Measurements from ENCODE around the gene THSD7B. TPM values are rescaled to one million over a fixed set of nuclear protein-coding genes. Genes with fewer than 3 reads are reported as not detected.

THSD7B gene
- total and polyA plus RNA-seq, 10 of the 15 experiments (the other 5 are each of a cell fraction or from before 2014, with no cell fraction given): 0.03 to 0.56 (median 0.28) TPM

DNA sequence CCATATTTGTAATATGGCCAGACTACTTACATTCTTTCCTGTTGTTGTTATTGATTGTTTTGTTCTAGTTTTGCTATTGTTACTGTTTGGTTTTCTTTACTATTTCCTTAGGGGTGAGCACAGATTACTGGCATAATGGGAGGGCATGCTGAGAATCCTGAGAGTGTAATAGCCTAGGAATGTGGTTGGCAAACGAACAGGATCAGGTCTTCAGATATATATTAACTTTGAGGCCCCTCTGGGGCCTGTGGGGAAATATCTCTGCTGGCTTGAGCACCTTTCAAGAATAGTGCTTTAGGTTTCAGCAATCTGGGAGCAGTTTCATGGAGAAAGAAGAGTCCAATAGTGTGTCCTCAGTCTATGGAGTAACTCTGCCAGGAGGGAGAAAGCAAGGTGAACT, 144.4 kb downstream of the THSD7B start:
- in situ Hi-C loops (cut with MboI) (no loop called here), intact Hi-C loops (cut with micrococcal nuclease; ENCODE audit: unreplicated experiment) (no loop called here)
- Histone ChIP-seq H3K4me2 (ENCODE audit: control insufficient read depth, insufficient read depth) (no peak overlapping the region), H3K4me3 (no peak overlapping the region), H3K27ac (ENCODE audit: control insufficient read depth, insufficient read depth) (no peak overlapping the region), H3K4me1 (ENCODE audit: control insufficient read depth, insufficient read depth, low read length) (no peaks in the 10 kb centered on the region), H2AFZ (ENCODE audit: control insufficient read depth, low read depth, low read length) (no peak overlapping the region), H3K27me3 (replicated peaks in 1 of 2; ENCODE audit: control insufficient read depth in 2 of 2, insufficient read depth in 2 of 2, low read length in 1 of 2) (no peaks in the 10 kb centered on the region), H3K79me2 (ENCODE audit: control insufficient read depth, insufficient read depth, low read length) (no peaks in the 10 kb centered on the region), H3K9me3 (replicated peaks; ENCODE audit: control insufficient read depth, insufficient read depth, low read length) (no peaks in the 10 kb centered on the region), H4K20me1 (ENCODE audit: control insufficient read depth, insufficient read depth) (no peaks in the 10 kb centered on the region), H3K36me3 (ENCODE audit: control insufficient read depth in 2 of 2, insufficient read depth in 2 of 2, low read length in 1 of 2) (no peaks in the 10 kb centered on the region), H3K9ac (ENCODE audit: control insufficient read depth, insufficient read depth, low read length) (no peak overlapping the region)
- ChIA-PET CTCF (no interaction called here), POLR2A (no interaction called here), RAD21 (ENCODE audit: unreplicated experiment) (no interaction called here), SMC1A (ENCODE audit: uncharacterized antibody, unreplicated experiment) (no interaction called here)
- BruUV-seq (replicated peaks): no TSS peak
- DNase-seq (ENCODE audit: low read depth, low spot score) (no peak), FAIRE-seq (no peak), ATAC-seq (no peak)
- 0% methylated on average over 1 of the region's 1 CpG for WGBS (ENCODE audit: insufficient coverage, insufficient replicate concordance, low lambda C conversion rate, missing lambda C conversion rate)
- no peak for TF ChIP-seq POLR2A (IDR thresholded peaks at IDR 0.05; ENCODE audit: low read depth, low read length)
- TF ChIP-seq STAT1 (conservative IDR thresholded peaks at IDR 0.05): no peak

- Histone ChIP-seq H3K27me3 (replicated peaks in 1 of 2; ENCODE audit: control insufficient read depth in 2 of 2, insufficient read depth in 2 of 2, low read length in 1 of 2) (no peaks in the 10 kb centered on the region), H4K20me1 (ENCODE audit: control insufficient read depth, insufficient read depth) (no peaks in the 10 kb centered on the region), H3K27ac (ENCODE audit: control insufficient read depth, insufficient read depth) (no peak overlapping the region), H3K36me3 (ENCODE audit: control insufficient read depth in 2 of 2, insufficient read depth in 2 of 2, low read length in 1 of 2) (no peaks in the 10 kb centered on the region), H3K9me3 (replicated peaks; ENCODE audit: control insufficient read depth, insufficient read depth, low read length) (no peaks in the 10 kb centered on the region), H3K79me2 (ENCODE audit: control insufficient read depth, insufficient read depth, low read length) (no peaks in the 10 kb centered on the region), H3K4me1 (ENCODE audit: control insufficient read depth, insufficient read depth, low read length) (no peaks in the 10 kb centered on the region), H2AFZ (ENCODE audit: control insufficient read depth, low read depth, low read length) (no peak overlapping the region), H3K4me2 (ENCODE audit: control insufficient read depth, insufficient read depth) (no peak overlapping the region), H3K9ac (ENCODE audit: control insufficient read depth, insufficient read depth, low read length) (no peak overlapping the region), H3K4me3 (no peak overlapping the region)
- POLR2A ChIA-PET: no interaction called here
- SMC1A ChIA-PET (ENCODE audit: uncharacterized antibody, unreplicated experiment): no interaction called here
- no peak for ATAC-seq
- CTCF ChIA-PET: interaction anchor here (0.8 kb wide), 1 partner anchor 23 kb away, joined by 3 read pairs; no protein-coding TSS in a partner anchor
- intact Hi-C loops (cut with micrococcal nuclease; ENCODE audit: unreplicated experiment): no loop called here
- DNase-seq (ENCODE audit: low read depth, low spot score): no peak
- no TSS peak for BruUV-seq (replicated peaks)
- in situ Hi-C loops (cut with MboI): no loop called here
- RAD21 ChIA-PET (ENCODE audit: unreplicated experiment): no interaction called here
- no peak for FAIRE-seq
- WGBS (ENCODE audit: insufficient coverage, insufficient replicate concordance, low lambda C conversion rate, missing lambda C conversion rate): 4% methylated on average over 2 of the region's 2 CpGs
- TF ChIP-seq, protein P1, sequence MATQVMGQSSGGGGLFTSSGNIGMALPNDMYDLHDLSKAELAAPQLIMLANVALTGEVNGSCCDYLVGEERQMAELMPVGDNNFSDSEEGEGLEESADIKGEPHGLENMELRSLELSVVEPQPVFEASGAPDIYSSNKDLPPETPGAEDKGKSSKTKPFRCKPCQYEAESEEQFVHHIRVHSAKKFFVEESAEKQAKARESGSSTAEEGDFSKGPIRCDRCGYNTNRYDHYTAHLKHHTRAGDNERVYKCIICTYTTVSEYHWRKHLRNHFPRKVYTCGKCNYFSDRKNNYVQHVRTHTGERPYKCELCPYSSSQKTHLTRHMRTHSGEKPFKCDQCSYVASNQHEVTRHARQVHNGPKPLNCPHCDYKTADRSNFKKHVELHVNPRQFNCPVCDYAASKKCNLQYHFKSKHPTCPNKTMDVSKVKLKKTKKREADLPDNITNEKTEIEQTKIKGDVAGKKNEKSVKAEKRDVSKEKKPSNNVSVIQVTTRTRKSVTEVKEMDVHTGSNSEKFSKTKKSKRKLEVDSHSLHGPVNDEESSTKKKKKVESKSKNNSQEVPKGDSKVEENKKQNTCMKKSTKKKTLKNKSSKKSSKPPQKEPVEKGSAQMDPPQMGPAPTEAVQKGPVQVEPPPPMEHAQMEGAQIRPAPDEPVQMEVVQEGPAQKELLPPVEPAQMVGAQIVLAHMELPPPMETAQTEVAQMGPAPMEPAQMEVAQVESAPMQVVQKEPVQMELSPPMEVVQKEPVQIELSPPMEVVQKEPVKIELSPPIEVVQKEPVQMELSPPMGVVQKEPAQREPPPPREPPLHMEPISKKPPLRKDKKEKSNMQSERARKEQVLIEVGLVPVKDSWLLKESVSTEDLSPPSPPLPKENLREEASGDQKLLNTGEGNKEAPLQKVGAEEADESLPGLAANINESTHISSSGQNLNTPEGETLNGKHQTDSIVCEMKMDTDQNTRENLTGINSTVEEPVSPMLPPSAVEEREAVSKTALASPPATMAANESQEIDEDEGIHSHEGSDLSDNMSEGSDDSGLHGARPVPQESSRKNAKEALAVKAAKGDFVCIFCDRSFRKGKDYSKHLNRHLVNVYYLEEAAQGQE (IDR thresholded peaks at IDR 0.05; ENCODE audit: low read depth, low read length): no peak
- TF ChIP-seq, protein P2, sequence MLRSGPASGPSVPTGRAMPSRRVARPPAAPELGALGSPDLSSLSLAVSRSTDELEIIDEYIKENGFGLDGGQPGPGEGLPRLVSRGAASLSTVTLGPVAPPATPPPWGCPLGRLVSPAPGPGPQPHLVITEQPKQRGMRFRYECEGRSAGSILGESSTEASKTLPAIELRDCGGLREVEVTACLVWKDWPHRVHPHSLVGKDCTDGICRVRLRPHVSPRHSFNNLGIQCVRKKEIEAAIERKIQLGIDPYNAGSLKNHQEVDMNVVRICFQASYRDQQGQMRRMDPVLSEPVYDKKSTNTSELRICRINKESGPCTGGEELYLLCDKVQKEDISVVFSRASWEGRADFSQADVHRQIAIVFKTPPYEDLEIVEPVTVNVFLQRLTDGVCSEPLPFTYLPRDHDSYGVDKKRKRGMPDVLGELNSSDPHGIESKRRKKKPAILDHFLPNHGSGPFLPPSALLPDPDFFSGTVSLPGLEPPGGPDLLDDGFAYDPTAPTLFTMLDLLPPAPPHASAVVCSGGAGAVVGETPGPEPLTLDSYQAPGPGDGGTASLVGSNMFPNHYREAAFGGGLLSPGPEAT (IDR thresholded peaks at IDR 0.05; ENCODE audit: low read depth): no peak
- TF ChIP-seq NRF1 (conservative IDR thresholded peaks at IDR 0.05; ENCODE audit: low read depth, low read length): no peak
- TF ChIP-seq FOS (IDR thresholded peaks at IDR 0.05; ENCODE audit: borderline replicate concordance, extremely low read depth, insufficient read length): no peak
- TF ChIP-seq MTA2 (IDR thresholded peaks at IDR 0.05; ENCODE audit: low read depth): no peak
- TF ChIP-seq BCL11A (IDR thresholded peaks at IDR 0.05; ENCODE audit: low read depth, low read length): no peak
- no peak for TF ChIP-seq IKZF2 (IDR thresholded peaks at IDR 0.05)
- TF ChIP-seq SIN3A (IDR thresholded peaks at IDR 0.05; ENCODE audit: low read depth, low read length): no peak
- no peak for TF ChIP-seq CBX3 (IDR thresholded peaks at IDR 0.05; ENCODE audit: borderline replicate concordance, low read depth)
These were observed 150.8 kb downstream of the THSD7B start for GRCh38 chr2:136916131-136916530.
